Sigmoid colon (tissue), 4 donors: ENCODE measurements around the gene HDLBP.

ENCODE experiments used
- CTCF ChIP-seq, 4 experiments: fragments of 450-650 bp in 3 of 4; fragments of 200-600 bp in 1 of 4; IDR thresholded peaks; one replicate each; pipeline ENCODE4 v1.5.1; 2016 to 2019; ENCODE audit warnings: antibody characterized with exemption in 4 of 4, mild to moderate bottlenecking in 3 of 4, moderate library complexity in 2 of 4
- EP300 ChIP-seq, 4 donors: sonication (generic); formaldehyde crosslinking; IDR thresholded peaks; one replicate each; pipeline ENCODE4 v1.6.1; 2017; ENCODE audit warnings: antibody characterized with exemption in 4 of 4
- POLR2A ChIP-seq, 2 donors: fragments of 450-650 bp; IDR thresholded peaks; one replicate each; pipeline ENCODE4 v1.6.1; 2016; ENCODE audit warnings: antibody characterized with exemption in 2 of 2, mild to moderate bottlenecking in 2 of 2, moderate library complexity in 2 of 2
- POLR2AphosphoS5 ChIP-seq, 4 donors: sonication (generic); formaldehyde crosslinking; IDR thresholded peaks; one replicate each; pipeline ENCODE4 v1.6.1; 2017; ENCODE audit warnings: antibody characterized with exemption in 4 of 4

DNA sequence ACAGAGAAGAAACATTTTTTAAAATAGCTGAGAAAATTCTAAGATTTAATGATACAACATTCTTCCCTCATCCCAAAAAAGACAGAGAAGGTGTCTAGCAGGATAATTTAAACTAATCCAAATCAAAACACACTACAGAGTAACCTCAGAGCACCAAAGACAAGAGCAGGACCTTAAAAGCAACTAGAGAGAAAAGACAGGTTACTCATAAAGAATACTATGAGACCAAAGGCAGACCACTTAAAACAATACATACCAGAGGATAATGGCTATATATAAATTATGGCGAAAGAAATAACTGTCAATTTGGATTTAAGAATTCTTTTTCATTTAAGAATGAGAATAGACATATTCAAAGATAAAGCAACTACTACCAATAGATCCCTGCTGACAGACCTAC is 40.0 kb downstream of the HDLBP start:
- TF ChIP-seq CTCF (IDR thresholded peaks at IDR 0.05) (no peak), POLR2AphosphoS5 (IDR thresholded peaks at IDR 0.05) (no peak), POLR2A (IDR thresholded peaks at IDR 0.05) (no peak), EP300 (IDR thresholded peaks at IDR 0.05) (no peak)
